Activated CD4-positive, CD25-positive, alpha-beta regulatory T cell treated with anti-CD3 and anti-CD28 coated beads, Interleukin-2, amount 50 U/mL, for 24 hours (primary cell): ENCODE data around the gene NAALADL2.

Source experiments
- ATAC-seq, 2 donors: fragments of 150-1000 bp; cut with Tn5 transposase; one replicate each; pipeline ENCODE4 v1.10.0; 2021; ENCODE audit warnings: mild to moderate bottlenecking in 1 of 2, moderate library complexity in 1 of 2

The NAALADL2 gene

GRCh38 chr3:175214216-175214615, 355.1 kb downstream of the NAALADL2 start:
- no peak for ATAC-seq

GRCh38 chr3:175215833-175216232, 356.7 kb downstream of the NAALADL2 start:
- no peak for ATAC-seq

- no peak for ATAC-seq
Measured at GRCh38 chr3:175222356-175222755, 363.2 kb downstream of the NAALADL2 start.

GRCh38 chr3:175224051-175224450, 364.9 kb downstream of the NAALADL2 start:
- ATAC-seq: no peak

GRCh38 chr3:175226444-175226843, 367.3 kb downstream of the NAALADL2 start:
- no peak for ATAC-seq

- ATAC-seq: no peak
Measured at GRCh38 chr3:175227126-175227525, 368.0 kb downstream of the NAALADL2 start.

GRCh38 chr3:175233957-175234940, 375.1 kb downstream of the NAALADL2 start:
- ATAC-seq: no peak

GRCh38 chr3:175238801-175239200, 379.7 kb downstream of the NAALADL2 start:
- ATAC-seq: no peak

GRCh38 chr3:175240921-175241320, 381.8 kb downstream of the NAALADL2 start:
- ATAC-seq: no peak

- no peak for ATAC-seq
Measured at GRCh38 chr3:175242243-175242642, 383.1 kb downstream of the NAALADL2 start.

- ATAC-seq: no peak
Measured at GRCh38 chr3:175246234-175246633, 387.1 kb downstream of the NAALADL2 start.

GRCh38 chr3:175246766-175247165, 387.6 kb downstream of the NAALADL2 start:
- no peak for ATAC-seq

- no peak for ATAC-seq
Measured at GRCh38 chr3:175247629-175248028, 388.5 kb downstream of the NAALADL2 start.

- ATAC-seq: no peak
Measured at GRCh38 chr3:175248832-175249231, 389.7 kb downstream of the NAALADL2 start.

GRCh38 chr3:175255698-175256097, 396.6 kb downstream of the NAALADL2 start:
- ATAC-seq: no peak

GRCh38 chr3:175257123-175257522, 398.0 kb downstream of the NAALADL2 start:
- no peak for ATAC-seq

GRCh38 chr3:175258763-175259162, 399.6 kb downstream of the NAALADL2 start:
- ATAC-seq: no peak

- ATAC-seq: no peak
Measured at GRCh38 chr3:175260145-175260794, 401.1 kb downstream of the NAALADL2 start.

GRCh38 chr3:175266478-175266877, 407.3 kb downstream of the NAALADL2 start:
- ATAC-seq: no peak

GRCh38 chr3:175267121-175267531, 408.0 kb downstream of the NAALADL2 start:
- no peak for ATAC-seq

- ATAC-seq: no peak
Measured at GRCh38 chr3:175267561-175267960, 408.4 kb downstream of the NAALADL2 start.

GRCh38 chr3:175269394-175269793, 410.3 kb downstream of the NAALADL2 start:
- no peak for ATAC-seq

- ATAC-seq: no peak
Measured at GRCh38 chr3:175270198-175270837, 411.2 kb downstream of the NAALADL2 start.
